ENCODE results near the gene MAN2B2. TPM values are rescaled to one million over a fixed set of nuclear protein-coding genes. Genes with fewer than 3 reads are reported as not detected.

MAN2B2 gene
- total RNA-seq, 2 donors from 2014 or later: 22.4 to 28.3 TPM

- intact Hi-C loops (cut with DNase I): no loop called here
- DNase-seq: no peak
- Histone ChIP-seq H3K36me3 (replicated peaks in 1 of 2; ENCODE audit: insufficient read depth in 1 of 2, low read depth in 2 of 2) (no peaks in the 10 kb centered on the region), H3K4me1 (peaks cover 14% of the 10 kb centered on the region), H3K4me3 (no peak overlapping the region), H3K27ac (no peak overlapping the region), H3K27me3 (peaks cover 0 to 10% of the 10 kb centered on the region in 2 donors), H3K9me3 (no peaks in the 10 kb centered on the region)
- no peak for ATAC-seq
- TF ChIP-seq CTCF (IDR thresholded peaks at IDR 0.05) (no peak), POLR2A (IDR thresholded peaks at IDR 0.05) (no peak)
- WGBS, 2 donors: 5 to 34% methylated on average over 5 to 57 of the region's 66 CpGs
Measured at GRCh38 chr4:6563935-6564645, 10.9 kb upstream of the MAN2B2 start.

GRCh38 chr4:6565691-6566390 is 9.1 kb upstream of the MAN2B2 start:
- H3K27ac ChIP-seq: no peak overlapping the region
- no peak for DNase-seq
- 66 to 70% methylated on average over 14 of the region's 14 CpGs for WGBS, 2 donors
- no peak for TF ChIP-seq POLR2A (IDR thresholded peaks at IDR 0.05)
- TF ChIP-seq CTCF (IDR thresholded peaks at IDR 0.05): no peak
- no peak overlapping the region for H3K4me3 ChIP-seq
- H3K4me1 ChIP-seq: peaks cover 14% of the 10 kb centered on the region
- ATAC-seq: no peak
- no peaks in the 10 kb centered on the region for H3K36me3 ChIP-seq (replicated peaks in 1 of 2; ENCODE audit: insufficient read depth in 1 of 2, low read depth in 2 of 2)
- H3K9me3 ChIP-seq: no peaks in the 10 kb centered on the region
- intact Hi-C loops (cut with DNase I): no loop called here
- peaks cover 0 to 10% of the 10 kb centered on the region in 2 donors for H3K27me3 ChIP-seq

GRCh38 chr4:6566391-6567190 is 8.4 kb upstream of the MAN2B2 start:
- no peak overlapping the region for H3K27ac ChIP-seq
- no peaks in the 10 kb centered on the region for H3K9me3 ChIP-seq
- 73 to 74% methylated on average over 13 of the region's 13 CpGs for WGBS, 2 donors
- ATAC-seq: no peak
- DNase-seq: no peak
- no peak overlapping the region for H3K4me3 ChIP-seq
- peaks cover 0 to 10% of the 10 kb centered on the region in 2 donors for H3K27me3 ChIP-seq
- no peaks in the 10 kb centered on the region for H3K36me3 ChIP-seq (replicated peaks in 1 of 2; ENCODE audit: insufficient read depth in 1 of 2, low read depth in 2 of 2)
- peaks cover 14% of the 10 kb centered on the region for H3K4me1 ChIP-seq
- intact Hi-C loops (cut with DNase I): no loop called here
- TF ChIP-seq POLR2A (IDR thresholded peaks at IDR 0.05) (no peak), CTCF (IDR thresholded peaks at IDR 0.05) (no peak)

GRCh38 chr4:6567218-6567617 is 7.8 kb upstream of the MAN2B2 start:
- Histone ChIP-seq H3K27me3 (peaks cover 0 to 10% of the 10 kb centered on the region in 2 donors), H3K4me1 (peaks cover 14% of the 10 kb centered on the region), H3K4me3 (no peak overlapping the region), H3K9me3 (no peaks in the 10 kb centered on the region), H3K27ac (no peak overlapping the region), H3K36me3 (replicated peaks in 1 of 2; ENCODE audit: insufficient read depth in 1 of 2, low read depth in 2 of 2) (no peaks in the 10 kb centered on the region)
- DNase-seq: no peak
- TF ChIP-seq POLR2A (IDR thresholded peaks at IDR 0.05) (no peak), CTCF (IDR thresholded peaks at IDR 0.05) (no peak)
- intact Hi-C loops (cut with DNase I): no loop called here
- 91 to 92% methylated on average over 1 of the region's 1 CpG for WGBS, 2 donors
- ATAC-seq: no peak
